Prostate gland (tissue), 2 donors: ENCODE data around the gene DDRGK1.

Experiments
- CTCF ChIP-seq, 4 experiments: fragments of 200-600 bp in 2 of 4; fragments of 450-650 bp in 2 of 4; sonication (generic) in 2 of 4; IDR thresholded peaks; 1 replicate in 3 of 4; 2 replicates in 1 of 4; pipeline ENCODE4 v1.5.1; 2016 to 2019; ENCODE audit warnings: antibody characterized with exemption in 4 of 4, mild to moderate bottlenecking in 2 of 4, moderate library complexity in 2 of 4
- POLR2A ChIP-seq: fragments of 450-650 bp; IDR thresholded peaks from one replicate; pipeline ENCODE4 v1.6.1; 2016; ENCODE audit warnings: antibody characterized with exemption, mild to moderate bottlenecking

GRCh38 chr20:3228750-3229032 is 24.2 kb upstream of the DDRGK1 start:
- TF ChIP-seq CTCF (IDR thresholded peaks at IDR 0.05) (no peak), POLR2A (no peak)
